GM12878 (cell line): ENCODE measurements around the gene MICA. TPM values are rescaled to one million over a fixed set of nuclear protein-coding genes. Genes with fewer than 3 reads are reported as not detected.

Experiments
- ATAC-seq: fragments of 200-7000 bp; cut with Tn5 transposase; 3 replicates; pipeline ENCODE4 v1.9.1; 2020; ENCODE audit warnings: mild to moderate bottlenecking, moderate library complexity
- BruUV-seq: library from RNA; stranded (reverse); fragments of 400-500 nt; replicated peaks from 2 replicates; lab custom pipeline; 2021; lab: Mats Ljungman, UMichigan
- CTCF ChIA-PET: fragments of 300-600 bp; sonication (Branson Sonifier 250); formaldehyde crosslinking; extraction: SDS; loops from one replicate; lab custom pipeline; 2021; ENCODE audit warnings: inconsistent platforms; lab: Yijun Ruan, JAX
- POLR2A ChIA-PET: fragments of 350-600 bp; formaldehyde crosslinking; extraction: SDS; loops from one replicate; lab custom pipeline; 2021; ENCODE audit warnings: inconsistent platforms; lab: Charles Lee
- RAD21 ChIA-PET: fragments of 300-600 bp; sonication (Branson Sonifier 250); formaldehyde crosslinking; loops from one replicate; lab custom pipeline; 2023; ENCODE audit warnings: antibody characterized with exemption; ENCODE audit not compliant: unreplicated experiment; lab: Charles Lee
- SMC1A ChIA-PET: fragments of 300-600 bp; sonication (Branson Sonifier 250); formaldehyde crosslinking; loops from one replicate; lab custom pipeline; 2023; ENCODE audit not compliant: unreplicated experiment, uncharacterized antibody; lab: Charles Lee
- DNase-seq: peaks from one replicate; pipeline ENCODE4 v3.0.0-alpha.2; 2011; ENCODE audit warnings: low read depth, low spot score
- FAIRE-seq: peaks from 3 replicates; lab custom pipeline; 2011; peaks lifted over from hg19 to GRCh38; lab: Jason Lieb, UNC
- H2AFZ ChIP-seq: 2 replicates; pipeline ENCODE4 v1.6.0; 2011; ENCODE audit warnings: low read depth, low read length, control low read depth; ENCODE audit not compliant: control insufficient read depth
- H3K27ac ChIP-seq: 2 replicates; pipeline ENCODE4 v1.5.1; 2011; ENCODE audit warnings: control low read depth; ENCODE audit not compliant: control insufficient read depth, insufficient read depth
- H3K27me3 ChIP-seq, 2 experiments: replicated peaks in 1 of 2; 2 replicates each; pipeline versions ENCODE4 v1.6.0 to v1.6.1; 2011; ENCODE audit warnings: low read length in 1 of 2; ENCODE audit not compliant: control insufficient read depth in 2 of 2, insufficient read depth in 2 of 2
- H3K36me3 ChIP-seq, 2 experiments: 2 replicates each; pipeline ENCODE4 v1.5.1; 2011; ENCODE audit warnings: low read length in 1 of 2; ENCODE audit not compliant: control insufficient read depth in 2 of 2, insufficient read depth in 2 of 2
- H3K4me1 ChIP-seq: 2 replicates; pipeline ENCODE4 v1.6.1; 2011; ENCODE audit warnings: mild to moderate bottlenecking, low read length, moderate library complexity, mixed read lengths; ENCODE audit not compliant: control insufficient read depth, insufficient read depth
- H3K4me2 ChIP-seq: 2 replicates; pipeline ENCODE4 v1.6.0; 2011; ENCODE audit warnings: control low read depth; ENCODE audit not compliant: control insufficient read depth, insufficient read depth
- H3K4me3 ChIP-seq: fragments of 200-600 bp; sonication (generic); 2 replicates; pipeline ENCODE4 v1.5.1; 2016
- H3K79me2 ChIP-seq: 2 replicates; pipeline ENCODE4 v1.6.0; 2011; ENCODE audit warnings: low read length; ENCODE audit not compliant: control insufficient read depth, insufficient read depth
- H3K9ac ChIP-seq: 2 replicates; pipeline ENCODE4 v1.8.0; 2011; ENCODE audit warnings: low read length, control low read depth, mixed read lengths; ENCODE audit not compliant: control insufficient read depth, insufficient read depth
- H3K9me3 ChIP-seq: replicated peaks from 3 replicates; pipeline ENCODE4 v1.5.1; 2011; ENCODE audit warnings: mild to moderate bottlenecking, low read length; ENCODE audit not compliant: control insufficient read depth, insufficient read depth
- H4K20me1 ChIP-seq: 2 replicates; pipeline ENCODE4 v1.6.0; 2011; ENCODE audit not compliant: control insufficient read depth, insufficient read depth
- ASH2L ChIP-seq: fragments of 300-600, 200-600 bp; sonication (generic); IDR thresholded peaks from 2 replicates; pipeline ENCODE4 v1.6.1; 2017; ENCODE audit warnings: low read depth, mild to moderate bottlenecking, borderline replicate concordance
- ATF7 ChIP-seq: fragments of 450-650 bp; IDR thresholded peaks from 2 replicates; pipeline ENCODE4 v1.6.1; 2016; ENCODE audit warnings: low read depth, mild to moderate bottlenecking
- BCL3 ChIP-seq: IDR thresholded peaks from 2 replicates; pipeline ENCODE4 v1.6.1; 2011; ENCODE audit warnings: borderline replicate concordance, low read depth, mild to moderate bottlenecking, moderate library complexity, low read length; ENCODE audit not compliant: insufficient read depth, poor library complexity, severe bottlenecking
- EZH2 ChIP-seq: IDR thresholded peaks from 2 replicates; pipeline ENCODE4 v1.6.1; 2012; ENCODE audit warnings: low read depth, mild to moderate bottlenecking, control low read depth, inconsistent platforms, low read length, borderline replicate concordance; ENCODE audit not compliant: control insufficient read depth
- IRF4 ChIP-seq: IDR thresholded peaks from 2 replicates; pipeline ENCODE4 v1.6.1; 2011; ENCODE audit warnings: low read depth, low read length
- JUNB ChIP-seq: IDR thresholded peaks from 2 replicates; pipeline ENCODE4 v1.6.1; 2016; ENCODE audit warnings: antibody characterized with exemption, mild to moderate bottlenecking
- JUND ChIP-seq: IDR thresholded peaks from 2 replicates; pipeline ENCODE4 v1.6.1; 2012; ENCODE audit warnings: low read depth, mild to moderate bottlenecking, low read length, improper control_type of control experiment, moderate library complexity
- MTA2 ChIP-seq: fragments of 450-650 bp; IDR thresholded peaks from 2 replicates; pipeline ENCODE4 v1.6.1; 2016; ENCODE audit warnings: low read depth, mild to moderate bottlenecking, moderate library complexity
- MYB ChIP-seq: fragments of 150-350 bp; IDR thresholded peaks from 2 replicates; pipeline ENCODE4 v1.6.1; 2014; ENCODE audit warnings: mild to moderate bottlenecking, low read depth, low read length, borderline replicate concordance
- MYC ChIP-seq: IDR thresholded peaks from 2 replicates; pipeline ENCODE4 v1.6.1; 2011; ENCODE audit warnings: mild to moderate bottlenecking, low read length, moderate library complexity, inconsistent platforms; ENCODE audit not compliant: insufficient read depth, insufficient replicate concordance, insufficient read length, severe bottlenecking
- NFIC ChIP-seq: IDR thresholded peaks from 2 replicates; pipeline ENCODE4 v1.6.1; 2012; ENCODE audit warnings: low read depth, mild to moderate bottlenecking, inconsistent platforms, low read length, moderate library complexity
- NKRF ChIP-seq: fragments of 450-650 bp; conservative IDR thresholded peaks from 2 replicates; pipeline ENCODE4 v1.6.1; 2017; ENCODE audit warnings: mild to moderate bottlenecking, moderate library complexity
- PAX5 ChIP-seq: IDR thresholded peaks from 2 replicates; pipeline ENCODE4 v1.6.1; 2011; ENCODE audit warnings: low read depth, low read length, borderline replicate concordance
- POLR2AphosphoS5 ChIP-seq: IDR thresholded peaks from 2 replicates; pipeline ENCODE4 v1.6.1; 2011; ENCODE audit warnings: mild to moderate bottlenecking, low read length, inconsistent platforms
- RUNX3 ChIP-seq: IDR thresholded peaks from 2 replicates; pipeline ENCODE4 v1.6.1; 2012; ENCODE audit warnings: low read length, inconsistent platforms
- SPI1 ChIP-seq: IDR thresholded peaks from 2 replicates; pipeline ENCODE4 v1.6.1; 2011; ENCODE audit warnings: low read depth, mild to moderate bottlenecking, low read length, moderate library complexity, borderline replicate concordance; ENCODE audit not compliant: insufficient read depth
- SUZ12 ChIP-seq: fragments of 200-600 bp; sonication (generic); IDR thresholded peaks from one replicate; pipeline ENCODE4 v1.6.1; 2018; ENCODE audit warnings: antibody characterized with exemption, mild to moderate bottlenecking; ENCODE audit not compliant: unreplicated experiment
- TBL1XR1 ChIP-seq: IDR thresholded peaks from 2 replicates; pipeline ENCODE4 v1.6.1; 2012; ENCODE audit warnings: low read depth, low read length, improper control_type of control experiment
- TCF7 ChIP-seq: IDR thresholded peaks from 2 replicates; pipeline ENCODE4 v1.6.1; 2014; ENCODE audit warnings: antibody characterized with exemption, borderline replicate concordance
- WRNIP1 ChIP-seq: IDR thresholded peaks from 2 replicates; pipeline ENCODE4 v1.6.1; 2011; ENCODE audit warnings: low read depth, low read length, improper control_type of control experiment, borderline replicate concordance
- ZNF24 ChIP-seq: fragments of 450-650 bp; IDR thresholded peaks from 2 replicates; pipeline ENCODE4 v1.6.1; 2017; ENCODE audit warnings: antibody characterized with exemption, mild to moderate bottlenecking
- ZZZ3 ChIP-seq: IDR thresholded peaks from 2 replicates; pipeline ENCODE4 v1.6.1; 2011; ENCODE audit warnings: low read depth; ENCODE audit not compliant: control insufficient read depth, insufficient read length
- WGBS: methylation state at CpG from one replicate; pipeline ENCODE4 v1.1.6; 2016; ENCODE audit warnings: low lambda C conversion rate; ENCODE audit not compliant: insufficient replicate concordance, insufficient coverage; ENCODE audit errors: missing lambda C conversion rate; 5-methylcytosine and 5-hydroxymethylcytosine counted together
- in situ Hi-C: fragments of 300-500 bp; cut with MboI; formaldehyde crosslinking; loops from 9 replicates; pipeline ENCODE4 v1.14.3; 2018; ENCODE audit warnings: mixed read lengths
- intact Hi-C: fragments of 100-400 bp; cut with micrococcal nuclease; formaldehyde crosslinking; loops from one replicate; pipeline ENCODE4 v1.14.2; 2022; ENCODE audit not compliant: unreplicated experiment
- polyA plus RNA-seq, 11 experiments: library from polyadenylated mRNA; depleted of rRNA in 4 of 11; unstranded in 6 of 11; stranded (reverse) in 5 of 11; fragments of >200 nt; fragmentation: Nextera tagmentation in 4 of 11; fragmentation: Illumina TruSeq in 1 of 11; extraction: Ambion mirVana in 4 of 11; extraction: Trizol in 1 of 11; gene quantifications; 1 replicate in 1 of 11; 2 replicates in 10 of 11; pipeline versions ENCODE4 v1.2.1 to v1.2.3, GENCODE V29; 2011 to 2016; ENCODE audit warnings: inconsistent platforms in 2 of 11, missing spikeins in 2 of 11, low read depth in 1 of 11
- total RNA-seq, 4 experiments: library from RNA; depleted of rRNA in 3 of 4; stranded (reverse); fragments of >200 nt in 3 of 4; fragmentation: Illumina TruSeq in 1 of 4; extraction: Trizol in 1 of 4; gene quantifications; 2 replicates each; pipeline versions ENCODE4 v1.2.1 to v1.2.3, GENCODE V29; 2013 to 2021

MICA gene
- total and polyA plus RNA-seq, 10 of the 15 experiments (the other 5 are each of a cell fraction or from before 2014, with no cell fraction given), result 3.6 to 10.5 (median 6.9) TPM

- WGBS, result 0% methylated on average over 4 of the region's 4 CpGs
- H3K27ac ChIP-seq, result peak overlapping the region; percentile 99
- SMC1A ChIA-PET, result interaction anchor here (0.6 kb wide), 1 partner anchor 165 kb away, joined by 3 read pairs; no protein-coding TSS in a partner anchor
- TF ChIP-seq JUND, result no peak
- TF ChIP-seq TCF7, result no peak
- TF ChIP-seq MTA2, result peak; percentile 31; the same call in 1 of the 2 replicates
- TF ChIP-seq ZZZ3, result no peak
- no peak for TF ChIP-seq EZH2
- no peak for TF ChIP-seq MYC
- peak; percentile 75 for TF ChIP-seq RUNX3
- no peak for TF ChIP-seq MYB
- TF ChIP-seq JUNB, result peak; percentile 83
- TF ChIP-seq IRF4, result peak; percentile 73
- 0 out of 2 replicates have a peak, but pooled peaks have one; percentile 43 for TF ChIP-seq TBL1XR1
- peak; percentile 95 for TF ChIP-seq ZNF24
- TF ChIP-seq SPI1, result peak; percentile 59; the same call in 1 of the 2 replicates
- no peak for TF ChIP-seq BCL3
- TF ChIP-seq SUZ12, result no peak
- TF ChIP-seq ATF7, result no peak
- peak; percentile 62; the same call in 1 of the 2 replicates for TF ChIP-seq NFIC
- no peak for TF ChIP-seq POLR2AphosphoS5
- TF ChIP-seq WRNIP1, result no peak
- TF ChIP-seq PAX5, result no peak
- TF ChIP-seq ASH2L, result no peak
- TF ChIP-seq NKRF, result no peak
Observed at GRCh38 chr6:31358302-31358701, 45.1 kb upstream of the MICA start.

More at GRCh38 chr6:31358302-31358701, 45.1 kb upstream of the MICA start:
- ChIA-PET POLR2A (interaction anchor here (0.6 to 1.3 kb wide), 5 partner anchors 8 to 176 kb away, joined by 3 to 5 read pairs (median 3); no protein-coding TSS in a partner anchor), RAD21 (interaction anchor here (0.8 to 1.7 kb wide), 4 partner anchors 8 to 161 kb away, joined by 3 to 5 read pairs (median 3); no protein-coding TSS in a partner anchor), CTCF (interaction anchor here (1.1 to 1.2 kb wide), 2 partner anchors 8 to 162 kb away, joined by 3 to 6 read pairs; no protein-coding TSS in a partner anchor)
- H3K4me3 ChIP-seq, result peak overlapping the region; percentile 78
- intact Hi-C loops (no loop called here), in situ Hi-C loops (no loop called here)
- peaks cover 17% of the 10 kb centered on the region for H4K20me1 ChIP-seq
- DNase-seq, result no peak
- peak; percentile 83 for FAIRE-seq
- H3K36me3 ChIP-seq, result peaks cover 15 to 21% of the 10 kb centered on the region in 2 experiments
- peaks cover 14% of the 10 kb centered on the region for H3K4me1 ChIP-seq
- peaks cover 37% of the 10 kb centered on the region for H3K79me2 ChIP-seq
- no TSS peak for BruUV-seq
- peak; percentile 49 for ATAC-seq
- peak overlapping the region; percentile 92 for H3K4me2 ChIP-seq
- H3K27me3 ChIP-seq, result no peaks in the 10 kb centered on the region
- H3K9ac ChIP-seq, result peak overlapping the region; percentile 99
- H3K9me3 ChIP-seq, result no peaks in the 10 kb centered on the region; the same call in 1 of the 3 replicates
- no peak overlapping the region for H2AFZ ChIP-seq
